ENCODE measurements around the gene IGLL1.

IGLL1 gene

GRCh38 chr22:23569291-23569690 lies 10.8 kb downstream of the IGLL1 start:
- no peak for DNase-seq (ENCODE audit: low spot score)
- TF ChIP-seq CTCF (IDR thresholded peaks at IDR 0.05; ENCODE audit: extremely low read depth, insufficient read depth, missing control alignments), result no peak
- in situ Hi-C loops (cut with MboI; ENCODE audit: low pct_unique_long_range_greater_than_20kb, low sequenced_read_pairs, unreplicated experiment), result no loop called here

- in situ Hi-C loops (cut with MboI; ENCODE audit: low pct_unique_long_range_greater_than_20kb, low sequenced_read_pairs, unreplicated experiment), result no loop called here
- no peak for TF ChIP-seq CTCF (IDR thresholded peaks at IDR 0.05; ENCODE audit: extremely low read depth, insufficient read depth, missing control alignments)
- DNase-seq (ENCODE audit: low spot score), result no peak
Observed at GRCh38 chr22:23566705-23567475, 13.2 kb downstream of the IGLL1 start.

GRCh38 chr22:23565915-23566704 lies 14.0 kb downstream of the IGLL1 start:
- in situ Hi-C loops (cut with MboI; ENCODE audit: low pct_unique_long_range_greater_than_20kb, low sequenced_read_pairs, unreplicated experiment), result no loop called here
- TF ChIP-seq CTCF (IDR thresholded peaks at IDR 0.05; ENCODE audit: extremely low read depth, insufficient read depth, missing control alignments), result no peak
- DNase-seq (ENCODE audit: low spot score), result no peak

GRCh38 chr22:23565305-23565914 lies 14.7 kb downstream of the IGLL1 start:
- no peak for DNase-seq (ENCODE audit: low spot score)
- in situ Hi-C loops (cut with MboI; ENCODE audit: low pct_unique_long_range_greater_than_20kb, low sequenced_read_pairs, unreplicated experiment), result no loop called here
- TF ChIP-seq CTCF (IDR thresholded peaks at IDR 0.05; ENCODE audit: extremely low read depth, insufficient read depth, missing control alignments), result peak; percentile 24

- no peak for TF ChIP-seq CTCF (IDR thresholded peaks at IDR 0.05; ENCODE audit: extremely low read depth, insufficient read depth, missing control alignments)
- no peak for DNase-seq (ENCODE audit: low spot score)
Observed at GRCh38 chr22:23564276-23564675, 15.8 kb downstream of the IGLL1 start.

GRCh38 chr22:23563111-23563510 lies 17.0 kb downstream of the IGLL1 start:
- in situ Hi-C loops (cut with MboI; ENCODE audit: low pct_unique_long_range_greater_than_20kb, low sequenced_read_pairs, unreplicated experiment), result no loop called here

More at GRCh38 chr22:23564276-23564675, 15.8 kb downstream of the IGLL1 start:
- in situ Hi-C loops (cut with MboI; ENCODE audit: low pct_unique_long_range_greater_than_20kb, low sequenced_read_pairs, unreplicated experiment), result no loop called here

More at GRCh38 chr22:23563111-23563510, 17.0 kb downstream of the IGLL1 start:
- TF ChIP-seq CTCF (IDR thresholded peaks at IDR 0.05; ENCODE audit: extremely low read depth, insufficient read depth, missing control alignments), result no peak
- DNase-seq (ENCODE audit: low spot score), result no peak
